Osteocyte (in vitro differentiated cells): ENCODE measurements around the gene APBB2. TPM values are rescaled to one million over a fixed set of nuclear protein-coding genes. Genes with fewer than 3 reads are reported as not detected.
A peak's percentile ranks its signal among the peaks of the same experiment; 100 is the strongest.

Experiments used
- DNase-seq: peaks from one replicate; pipeline ENCODE4 v3.0.0; 2021; ENCODE audit warnings: mixed read lengths; ENCODE audit not compliant: unreplicated experiment; ENCODE audit errors: extremely low spot score
- H3K27ac Mint-ChIP-seq: one replicate; pipeline ENCODE4 v1.8.0; 2021; ENCODE audit warnings: mild to moderate bottlenecking, mixed read lengths; ENCODE audit not compliant: unreplicated experiment
- H3K27me3 Mint-ChIP-seq: one replicate; pipeline ENCODE4 v1.8.0; 2021; ENCODE audit warnings: mixed read lengths; ENCODE audit not compliant: unreplicated experiment
- H3K36me3 Mint-ChIP-seq: one replicate; pipeline ENCODE4 v1.8.0; 2021; ENCODE audit warnings: mixed read lengths; ENCODE audit not compliant: unreplicated experiment
- H3K4me1 Mint-ChIP-seq: one replicate; pipeline ENCODE4 v1.8.0; 2021; ENCODE audit warnings: mixed read lengths; ENCODE audit not compliant: unreplicated experiment
- H3K4me3 Mint-ChIP-seq: one replicate; pipeline ENCODE4 v1.8.0; 2021; ENCODE audit warnings: mild to moderate bottlenecking, moderate library complexity, mixed read lengths; ENCODE audit not compliant: unreplicated experiment
- H3K9me3 Mint-ChIP-seq: one replicate; pipeline ENCODE4 v1.8.0; 2021; ENCODE audit warnings: mixed read lengths; ENCODE audit not compliant: unreplicated experiment
- CTCF ChIP-seq: fragments of 200-600 bp; sonication (generic); IDR thresholded peaks from 2 replicates; pipeline ENCODE4 v1.5.0; 2021; ENCODE audit warnings: antibody characterized with exemption, mild to moderate bottlenecking, moderate library complexity
- total RNA-seq: library from RNA; stranded (reverse); gene quantifications from 2 replicates; pipeline ENCODE4 v1.2.1, GENCODE V29; 2021

Gene APBB2
- total RNA-seq, 1 donor from 2014 or later: 56.2 TPM

GRCh38 chr4:41142376-41143310, 71.7 kb downstream of the APBB2 start:
- Mint-ChIP-seq H3K27ac (peak overlapping the region; percentile 98), H3K36me3 (peaks cover 14% of the 10 kb centered on the region), H3K4me1 (peaks cover 65% of the 10 kb centered on the region), H3K4me3 (peak overlapping the region; percentile 58), H3K9me3 (no peaks in the 10 kb centered on the region), H3K27me3 (no peaks in the 10 kb centered on the region)
- DNase-seq: no peak
- TF ChIP-seq CTCF: no peak

- DNase-seq: no peak
- Mint-ChIP-seq H3K27ac (peak overlapping the region; percentile 98), H3K4me3 (no peak overlapping the region), H3K9me3 (peaks cover 4% of the 10 kb centered on the region), H3K27me3 (no peaks in the 10 kb centered on the region), H3K4me1 (peaks cover 59% of the 10 kb centered on the region), H3K36me3 (peaks cover 20% of the 10 kb centered on the region)
- no peak for TF ChIP-seq CTCF
Measured at GRCh38 chr4:41141900-41142299, 72.4 kb downstream of the APBB2 start.

- no peak overlapping the region for H3K4me3 Mint-ChIP-seq
- H3K27ac Mint-ChIP-seq: no peak overlapping the region
- H3K4me1 Mint-ChIP-seq: peaks cover 52% of the 10 kb centered on the region
- peaks cover 4% of the 10 kb centered on the region for H3K9me3 Mint-ChIP-seq
- H3K36me3 Mint-ChIP-seq: peaks cover 20% of the 10 kb centered on the region
- no peak for DNase-seq
- no peak for TF ChIP-seq CTCF
- no peaks in the 10 kb centered on the region for H3K27me3 Mint-ChIP-seq
Measured at GRCh38 chr4:41140410-41140809, 73.9 kb downstream of the APBB2 start.

- Mint-ChIP-seq H3K27ac (no peak overlapping the region), H3K27me3 (no peaks in the 10 kb centered on the region), H3K4me1 (peaks cover 44% of the 10 kb centered on the region), H3K9me3 (peaks cover 4% of the 10 kb centered on the region), H3K36me3 (peaks cover 20% of the 10 kb centered on the region), H3K4me3 (no peak overlapping the region)
- no peak for TF ChIP-seq CTCF
- no peak for DNase-seq
Measured at GRCh38 chr4:41137879-41138278, 76.5 kb downstream of the APBB2 start.

GRCh38 chr4:41136456-41136855, 77.9 kb downstream of the APBB2 start:
- no peak for DNase-seq
- no peak overlapping the region for H3K27ac Mint-ChIP-seq
- peaks cover 20% of the 10 kb centered on the region for H3K36me3 Mint-ChIP-seq
- peaks cover 4% of the 10 kb centered on the region for H3K9me3 Mint-ChIP-seq
- H3K4me1 Mint-ChIP-seq: peaks cover 38% of the 10 kb centered on the region
- no peaks in the 10 kb centered on the region for H3K27me3 Mint-ChIP-seq
- no peak overlapping the region for H3K4me3 Mint-ChIP-seq
- no peak for TF ChIP-seq CTCF
